Epithelial cell of prostate (primary cell): ENCODE results near the gene FANK1.
"Not testable (repeated sequence)": the region's sequence is repeated elsewhere in the genome, so short reads cannot be mapped to it uniquely, and the experiment has no call there.

Experiments
- DNase-seq: peaks from one replicate; pipeline ENCODE4 v3.0.0-alpha.2; 2011; ENCODE audit warnings: low read depth, low spot score
- H3K27ac ChIP-seq: fragments of 450-650 bp; 2 replicates; pipeline ENCODE4 v1.5.1; 2017; ENCODE audit warnings: mild to moderate bottlenecking

FANK1 gene

GRCh38 chr10:126014309-126014708 lies 117.9 kb downstream of the FANK1 start:
- H3K27ac ChIP-seq: no peak overlapping the region
- no peak for DNase-seq

GRCh38 chr10:126015413-126015812 lies 119.0 kb downstream of the FANK1 start:
- H3K27ac ChIP-seq: no peak overlapping the region
- DNase-seq: no peak

- no peak for DNase-seq
- H3K27ac ChIP-seq: no peak overlapping the region
Observed at GRCh38 chr10:126016156-126016805, 119.9 kb downstream of the FANK1 start.

- DNase-seq: no peak
- H3K27ac ChIP-seq: no peak overlapping the region
Observed at GRCh38 chr10:126016882-126017281, 120.5 kb downstream of the FANK1 start.

GRCh38 chr10:126017961-126018560 lies 121.7 kb downstream of the FANK1 start:
- no peak for DNase-seq
- no peak overlapping the region for H3K27ac ChIP-seq

GRCh38 chr10:126021833-126022500 lies 125.6 kb downstream of the FANK1 start:
- no peak overlapping the region for H3K27ac ChIP-seq
- no peak for DNase-seq

- no peak overlapping the region for H3K27ac ChIP-seq
- no peak for DNase-seq
Observed at GRCh38 chr10:126022841-126023240, 126.5 kb downstream of the FANK1 start.

- no peak for DNase-seq
- no peak overlapping the region for H3K27ac ChIP-seq
Observed at GRCh38 chr10:126027692-126028091, 131.3 kb downstream of the FANK1 start.

- H3K27ac ChIP-seq: no peak overlapping the region
- DNase-seq: no peak
Observed at GRCh38 chr10:126029999-126030398, 133.6 kb downstream of the FANK1 start.

- no peak overlapping the region for H3K27ac ChIP-seq
- DNase-seq: no peak
Observed at GRCh38 chr10:126034586-126034985, 138.2 kb downstream of the FANK1 start.

GRCh38 chr10:126036515-126036914 lies 140.2 kb downstream of the FANK1 start:
- DNase-seq: no peak

GRCh38 chr10:126037946-126038345 lies 141.6 kb downstream of the FANK1 start:
- no peak overlapping the region for H3K27ac ChIP-seq
- no peak for DNase-seq

More at GRCh38 chr10:126036515-126036914, 140.2 kb downstream of the FANK1 start:
- H3K27ac ChIP-seq: no peak overlapping the region

GRCh38 chr10:126041117-126041516 lies 144.8 kb downstream of the FANK1 start:
- H3K27ac ChIP-seq: no peak overlapping the region
- no peak for DNase-seq

GRCh38 chr10:126041804-126042231 lies 145.5 kb downstream of the FANK1 start:
- no peak for DNase-seq
- H3K27ac ChIP-seq: no peak overlapping the region

GRCh38 chr10:126042354-126042753 lies 146.0 kb downstream of the FANK1 start:
- H3K27ac ChIP-seq: no peak overlapping the region
- no peak for DNase-seq

GRCh38 chr10:126042906-126043305 lies 146.5 kb downstream of the FANK1 start:
- H3K27ac ChIP-seq: no peak overlapping the region
- no peak for DNase-seq

GRCh38 chr10:126043389-126043788 lies 147.0 kb downstream of the FANK1 start:
- no peak overlapping the region for H3K27ac ChIP-seq
- no peak for DNase-seq

GRCh38 chr10:126045861-126046260 lies 149.5 kb downstream of the FANK1 start:
- DNase-seq: no peak
- no peak overlapping the region for H3K27ac ChIP-seq

- H3K27ac ChIP-seq: no peak overlapping the region
- no peak for DNase-seq
Observed at GRCh38 chr10:126046831-126047230, 150.5 kb downstream of the FANK1 start.

- not testable (repeated sequence) for DNase-seq, H3K27ac ChIP-seq
Observed at GRCh38 chr10:126047749-126048148, 151.4 kb downstream of the FANK1 start.
